ENCODE measurements around the gene KLK4. TPM values are rescaled to one million over a fixed set of nuclear protein-coding genes. Genes with fewer than 3 reads are reported as not detected.
"Not testable (repeated sequence)": the region's sequence is repeated elsewhere in the genome, so short reads cannot be mapped to it uniquely, and the experiment has no call there.

KLK4 gene
- total RNA-seq, 2 experiments from 2014 or later, result not detected

GRCh38 chr19:50910722-50911121 is 473 bp downstream of the KLK4 start:
- H3K27me3 Mint-ChIP-seq (ENCODE audit: low read depth), result peaks cover 33% of the 10 kb centered on the region
- DNase-seq, result no peak
- H3K9me3 Mint-ChIP-seq, result no peaks in the 10 kb centered on the region
- intact Hi-C loops (cut with micrococcal nuclease), result no loop called here
- no peak overlapping the region for H3K4me3 Mint-ChIP-seq
- CTCF ChIA-PET, result no interaction called here
- no peak overlapping the region for H3K27ac Mint-ChIP-seq
- peaks cover 10% of the 10 kb centered on the region for H3K4me1 Mint-ChIP-seq (ENCODE audit: low read depth)
- no peaks in the 10 kb centered on the region for H3K36me3 Mint-ChIP-seq (ENCODE audit: low read depth)

- Mint-ChIP-seq H3K9me3 (no peaks in the 10 kb centered on the region), H3K4me3 (no peak overlapping the region), H3K27ac (no peak overlapping the region), H3K27me3 (ENCODE audit: low read depth) (peaks cover 34% of the 10 kb centered on the region), H3K36me3 (ENCODE audit: low read depth) (no peaks in the 10 kb centered on the region), H3K4me1 (ENCODE audit: low read depth) (peaks cover 10% of the 10 kb centered on the region)
- CTCF ChIA-PET, result interaction anchor here (1.4 kb wide), 1 partner anchor 12 kb away, joined by 4 read pairs; no protein-coding TSS in a partner anchor
- intact Hi-C loops (cut with micrococcal nuclease), result no loop called here
- DNase-seq, result peak; percentile 49
These were observed 1.7 kb downstream of the KLK4 start for GRCh38 chr19:50909240-50910070.

- no peak for DNase-seq
- Mint-ChIP-seq H3K9me3 (no peaks in the 10 kb centered on the region), H3K36me3 (ENCODE audit: low read depth) (no peaks in the 10 kb centered on the region), H3K27ac (no peak overlapping the region), H3K4me3 (no peak overlapping the region), H3K27me3 (ENCODE audit: low read depth) (peaks cover 34% of the 10 kb centered on the region), H3K4me1 (ENCODE audit: low read depth) (peaks cover 10% of the 10 kb centered on the region)
- CTCF ChIA-PET, result no interaction called here
- intact Hi-C loops (cut with micrococcal nuclease), result no loop called here
These were observed 2.9 kb downstream of the KLK4 start for GRCh38 chr19:50908336-50908735.

GRCh38 chr19:50906217-50906616 is 5.0 kb downstream of the KLK4 start:
- no peaks in the 10 kb centered on the region for H3K9me3 Mint-ChIP-seq
- no peak overlapping the region for H3K27ac Mint-ChIP-seq
- no peak overlapping the region for H3K4me3 Mint-ChIP-seq
- peak; percentile 65 for DNase-seq
- no peaks in the 10 kb centered on the region for H3K36me3 Mint-ChIP-seq (ENCODE audit: low read depth)
- peaks cover 10% of the 10 kb centered on the region for H3K4me1 Mint-ChIP-seq (ENCODE audit: low read depth)
- CTCF ChIA-PET, result interaction anchor here (0.6 to 1.3 kb wide), 4 partner anchors 14 to 288 kb away, joined by 3 to 7 read pairs (median 5); no protein-coding TSS in a partner anchor
- intact Hi-C loops (cut with micrococcal nuclease), result no loop called here
- H3K27me3 Mint-ChIP-seq (ENCODE audit: low read depth), result peaks cover 38% of the 10 kb centered on the region

GRCh38 chr19:50902640-50903039 is 8.6 kb downstream of the KLK4 start:
- H3K36me3 Mint-ChIP-seq (ENCODE audit: low read depth), result no peaks in the 10 kb centered on the region
- CTCF ChIA-PET, result no interaction called here
- H3K4me3 Mint-ChIP-seq, result no peak overlapping the region
- no peak for DNase-seq
- intact Hi-C loops (cut with micrococcal nuclease), result no loop called here
- no peaks in the 10 kb centered on the region for H3K9me3 Mint-ChIP-seq
- H3K4me1 Mint-ChIP-seq (ENCODE audit: low read depth), result no peaks in the 10 kb centered on the region
- no peak overlapping the region for H3K27ac Mint-ChIP-seq
- peaks cover 17% of the 10 kb centered on the region for H3K27me3 Mint-ChIP-seq (ENCODE audit: low read depth)

GRCh38 chr19:50899569-50899968 is 11.6 kb downstream of the KLK4 start:
- CTCF ChIA-PET, result no interaction called here
- intact Hi-C loops (cut with micrococcal nuclease), result no loop called here
- H3K27ac Mint-ChIP-seq, result no peak overlapping the region
- H3K36me3 Mint-ChIP-seq (ENCODE audit: low read depth), result no peaks in the 10 kb centered on the region
- peaks cover 5% of the 10 kb centered on the region for H3K9me3 Mint-ChIP-seq
- peaks cover 16% of the 10 kb centered on the region for H3K27me3 Mint-ChIP-seq (ENCODE audit: low read depth)
- no peaks in the 10 kb centered on the region for H3K4me1 Mint-ChIP-seq (ENCODE audit: low read depth)
- no peak for DNase-seq
- H3K4me3 Mint-ChIP-seq, result no peak overlapping the region

GRCh38 chr19:50898018-50898417 is 13.2 kb downstream of the KLK4 start:
- no peak overlapping the region for H3K27ac Mint-ChIP-seq
- H3K4me3 Mint-ChIP-seq, result no peak overlapping the region
- CTCF ChIA-PET, result interaction anchor here (1.3 kb wide), 1 partner anchor 24 kb away, joined by 3 read pairs; no protein-coding TSS in a partner anchor
- DNase-seq, result no peak
- intact Hi-C loops (cut with micrococcal nuclease), result no loop called here
- no peaks in the 10 kb centered on the region for H3K36me3 Mint-ChIP-seq (ENCODE audit: low read depth)
- H3K27me3 Mint-ChIP-seq (ENCODE audit: low read depth), result peaks cover 22% of the 10 kb centered on the region
- no peaks in the 10 kb centered on the region for H3K4me1 Mint-ChIP-seq (ENCODE audit: low read depth)
- peaks cover 11% of the 10 kb centered on the region for H3K9me3 Mint-ChIP-seq

- Mint-ChIP-seq H3K4me1 (ENCODE audit: low read depth) (no peaks in the 10 kb centered on the region), H3K4me3 (no peak overlapping the region), H3K9me3 (peaks cover 11% of the 10 kb centered on the region), H3K36me3 (ENCODE audit: low read depth) (no peaks in the 10 kb centered on the region), H3K27me3 (ENCODE audit: low read depth) (peaks cover 24% of the 10 kb centered on the region), H3K27ac (no peak overlapping the region)
- CTCF ChIA-PET, result no interaction called here
- intact Hi-C loops (cut with micrococcal nuclease), result no loop called here
- no peak for DNase-seq
These were observed 13.6 kb downstream of the KLK4 start for GRCh38 chr19:50897612-50898011.

GRCh38 chr19:50897191-50897607 is 14.0 kb downstream of the KLK4 start:
- Mint-ChIP-seq H3K4me1 (ENCODE audit: low read depth) (no peaks in the 10 kb centered on the region), H3K27me3 (ENCODE audit: low read depth) (peaks cover 28% of the 10 kb centered on the region), H3K27ac (no peak overlapping the region), H3K36me3 (ENCODE audit: low read depth) (no peaks in the 10 kb centered on the region), H3K4me3 (no peak overlapping the region), H3K9me3 (peaks cover 11% of the 10 kb centered on the region)
- CTCF ChIA-PET, result no interaction called here
- intact Hi-C loops (cut with micrococcal nuclease), result no loop called here
- DNase-seq, result no peak

GRCh38 chr19:50896591-50897190 is 14.5 kb downstream of the KLK4 start:
- intact Hi-C loops (cut with micrococcal nuclease), result no loop called here
- peak; percentile 48 for DNase-seq
- Mint-ChIP-seq H3K4me1 (ENCODE audit: low read depth) (no peaks in the 10 kb centered on the region), H3K4me3 (no peak overlapping the region), H3K27ac (no peak overlapping the region), H3K9me3 (peaks cover 11% of the 10 kb centered on the region), H3K36me3 (ENCODE audit: low read depth) (no peaks in the 10 kb centered on the region), H3K27me3 (ENCODE audit: low read depth) (peaks cover 29% of the 10 kb centered on the region)
- CTCF ChIA-PET, result no interaction called here

GRCh38 chr19:50896089-50896590 is 15.1 kb downstream of the KLK4 start:
- H3K27ac Mint-ChIP-seq; CTCF ChIA-PET; H3K4me1 Mint-ChIP-seq (ENCODE audit: low read depth); intact Hi-C loops (cut with micrococcal nuclease); H3K36me3 Mint-ChIP-seq (ENCODE audit: low read depth); DNase-seq; H3K4me3 Mint-ChIP-seq: not testable (repeated sequence)
- Mint-ChIP-seq H3K27me3 (ENCODE audit: low read depth) (peaks cover 27% of the 10 kb centered on the region), H3K9me3 (peaks cover 11% of the 10 kb centered on the region)

GRCh38 chr19:50894478-50895356 is 16.5 kb downstream of the KLK4 start:
- no peaks in the 10 kb centered on the region for H3K4me1 Mint-ChIP-seq (ENCODE audit: low read depth)
- H3K4me3 Mint-ChIP-seq, result no peak overlapping the region
- DNase-seq, result no peak
- CTCF ChIA-PET, result no interaction called here
- peaks cover 29% of the 10 kb centered on the region for H3K27me3 Mint-ChIP-seq (ENCODE audit: low read depth)
- peaks cover 11% of the 10 kb centered on the region for H3K9me3 Mint-ChIP-seq
- no peak overlapping the region for H3K27ac Mint-ChIP-seq
- no peaks in the 10 kb centered on the region for H3K36me3 Mint-ChIP-seq (ENCODE audit: low read depth)
- intact Hi-C loops (cut with micrococcal nuclease), result no loop called here
